ENCODE data around the gene UBE2U.

DNA sequence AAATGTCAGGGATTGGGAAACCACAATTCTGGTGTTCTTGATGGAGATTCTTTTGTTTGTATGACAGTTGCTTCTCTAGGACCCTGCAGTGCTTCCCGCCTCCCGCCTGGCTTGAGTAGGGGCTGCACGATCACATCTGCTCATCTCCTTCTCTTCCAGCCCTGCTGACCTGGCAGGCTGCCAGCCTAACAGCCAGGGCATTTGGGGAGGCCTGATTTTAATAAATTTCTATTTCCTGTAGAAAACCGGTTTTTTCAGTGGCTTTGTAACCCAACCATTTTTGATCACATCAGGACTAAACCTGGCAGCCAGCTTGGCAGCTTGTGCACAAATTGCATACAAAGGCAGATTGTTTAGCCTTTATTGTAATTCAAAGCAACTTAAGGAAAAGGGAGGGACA lies 78.9 kb downstream of the UBE2U start:
- TF ChIP-seq, protein P1, sequence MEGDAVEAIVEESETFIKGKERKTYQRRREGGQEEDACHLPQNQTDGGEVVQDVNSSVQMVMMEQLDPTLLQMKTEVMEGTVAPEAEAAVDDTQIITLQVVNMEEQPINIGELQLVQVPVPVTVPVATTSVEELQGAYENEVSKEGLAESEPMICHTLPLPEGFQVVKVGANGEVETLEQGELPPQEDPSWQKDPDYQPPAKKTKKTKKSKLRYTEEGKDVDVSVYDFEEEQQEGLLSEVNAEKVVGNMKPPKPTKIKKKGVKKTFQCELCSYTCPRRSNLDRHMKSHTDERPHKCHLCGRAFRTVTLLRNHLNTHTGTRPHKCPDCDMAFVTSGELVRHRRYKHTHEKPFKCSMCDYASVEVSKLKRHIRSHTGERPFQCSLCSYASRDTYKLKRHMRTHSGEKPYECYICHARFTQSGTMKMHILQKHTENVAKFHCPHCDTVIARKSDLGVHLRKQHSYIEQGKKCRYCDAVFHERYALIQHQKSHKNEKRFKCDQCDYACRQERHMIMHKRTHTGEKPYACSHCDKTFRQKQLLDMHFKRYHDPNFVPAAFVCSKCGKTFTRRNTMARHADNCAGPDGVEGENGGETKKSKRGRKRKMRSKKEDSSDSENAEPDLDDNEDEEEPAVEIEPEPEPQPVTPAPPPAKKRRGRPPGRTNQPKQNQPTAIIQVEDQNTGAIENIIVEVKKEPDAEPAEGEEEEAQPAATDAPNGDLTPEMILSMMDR (IDR thresholded peaks at IDR 0.05), result no peak
- TF ChIP-seq POLR2AphosphoS5 (IDR thresholded peaks at IDR 0.05) (no peak), POLR2A (IDR thresholded peaks at IDR 0.05) (no peak), EP300 (IDR thresholded peaks at IDR 0.05) (no peak)
